CD4-positive, alpha-beta T cell (primary cell): ENCODE data around the gene SMAD3. TPM values are rescaled to one million over a fixed set of nuclear protein-coding genes. Genes with fewer than 3 reads are reported as not detected.
A peak's percentile ranks its signal among the peaks of the same experiment; 100 is the strongest.

Experiments used
- ATAC-seq: fragments of 200-7000 bp; cut with Tn5 transposase; one replicate; pipeline ENCODE4 v1.10.0; 2022; ENCODE audit warnings: mild to moderate bottlenecking; ENCODE audit not compliant: poor library complexity
- CTCF ChIA-PET: fragments of 350-600 bp; sonication (Branson Sonifier 250); formaldehyde crosslinking; loops from one replicate; lab custom pipeline; 2021; ENCODE audit warnings: antibody characterized with exemption, inconsistent platforms; lab: Charles Lee
- POLR2A ChIA-PET: fragments of 350-600 bp; sonication (Branson Sonifier 250); formaldehyde crosslinking; loops from one replicate; lab custom pipeline; 2021; ENCODE audit warnings: antibody characterized with exemption, inconsistent platforms; lab: Charles Lee
- DNase-seq, 14 experiments: peaks; one replicate each; pipeline ENCODE4 v3.0.0-alpha.2; 2013 to 2020; ENCODE audit warnings: mixed read lengths in 2 of 14
- H3K27ac ChIP-seq, 2 donors: one replicate each; pipeline versions ENCODE4 v1.5.1 to v1.7.0; 2013; ENCODE audit warnings: low read length in 2 of 2, low read depth in 1 of 2, mild to moderate bottlenecking in 1 of 2
- H3K27me3 ChIP-seq, 2 experiments: 1 replicate in 1 of 2; 2 replicates in 1 of 2; pipeline versions ENCODE4 v1.6.1 to v1.7.0; 2013; ENCODE audit warnings: low read length in 2 of 2, control low read depth in 1 of 2, mild to moderate bottlenecking in 1 of 2, moderate library complexity in 1 of 2; ENCODE audit not compliant: insufficient read depth in 2 of 2, control insufficient read depth in 1 of 2
- H3K36me3 ChIP-seq: one replicate; pipeline ENCODE4 v1.6.1; 2013; ENCODE audit warnings: low read length, control low read depth; ENCODE audit not compliant: insufficient read depth
- H3K4me1 ChIP-seq: one replicate; pipeline ENCODE4 v1.6.1; 2013; ENCODE audit warnings: low read length, control low read depth; ENCODE audit not compliant: insufficient read depth
- H3K4me3 ChIP-seq: one replicate; pipeline ENCODE4 v1.5.1; 2013; ENCODE audit warnings: mild to moderate bottlenecking, low read length, moderate library complexity
- H3K9me3 ChIP-seq, 2 experiments: 1 replicate in 1 of 2; 2 replicates in 1 of 2; pipeline versions ENCODE4 v1.6.1 to v1.7.0; 2013; ENCODE audit warnings: low read length in 2 of 2, mild to moderate bottlenecking in 2 of 2, control low read depth in 1 of 2, moderate library complexity in 1 of 2; ENCODE audit not compliant: control insufficient read depth in 1 of 2, insufficient read depth in 1 of 2
- H3K27ac Mint-ChIP-seq: one replicate; pipeline ENCODE4 v1.8.0; 2020; ENCODE audit warnings: mixed read lengths
- H3K27me3 Mint-ChIP-seq: one replicate; pipeline ENCODE4 v1.8.0; 2021; ENCODE audit warnings: mixed read lengths
- H3K36me3 Mint-ChIP-seq: one replicate; pipeline ENCODE4 v1.8.0; 2021; ENCODE audit warnings: low read depth, mixed read lengths
- H3K4me1 Mint-ChIP-seq: one replicate; pipeline ENCODE4 v1.8.0; 2021; ENCODE audit warnings: low read depth, mixed read lengths
- H3K4me3 Mint-ChIP-seq: one replicate; pipeline ENCODE4 v1.8.0; 2020; ENCODE audit warnings: mild to moderate bottlenecking, mixed read lengths
- H3K9me3 Mint-ChIP-seq: one replicate; pipeline ENCODE4 v1.8.0; 2020; ENCODE audit warnings: mixed read lengths
- intact Hi-C, 2 experiments: fragments of 100-400 bp; cut with DNase I in 1 of 2; cut with micrococcal nuclease in 1 of 2; formaldehyde crosslinking; loops; one replicate each; pipeline versions ENCODE4 v1.15.1 to v1.9.0; 2023 to 2025; cut with DNase I, micrococcal nuclease
- total RNA-seq, 174 experiments: library from RNA in 2 of 174; stranded (reverse) in 2 of 174; gene quantifications; one replicate each; pipeline ENCODE4 v1.2.3 and lab custom pipeline; 2021 to 2026
- TF ChIP-seq, protein P1 (sequence below): fragments of 200-600 bp; IDR thresholded peaks from one replicate; pipeline ENCODE4 v1.8.0; 2022; ENCODE audit warnings: antibody characterized with exemption, mild to moderate bottlenecking

Gene SMAD3
- total RNA-seq, 2 experiments from 2014 or later, result 30.0 to 31.0 TPM

DNA sequence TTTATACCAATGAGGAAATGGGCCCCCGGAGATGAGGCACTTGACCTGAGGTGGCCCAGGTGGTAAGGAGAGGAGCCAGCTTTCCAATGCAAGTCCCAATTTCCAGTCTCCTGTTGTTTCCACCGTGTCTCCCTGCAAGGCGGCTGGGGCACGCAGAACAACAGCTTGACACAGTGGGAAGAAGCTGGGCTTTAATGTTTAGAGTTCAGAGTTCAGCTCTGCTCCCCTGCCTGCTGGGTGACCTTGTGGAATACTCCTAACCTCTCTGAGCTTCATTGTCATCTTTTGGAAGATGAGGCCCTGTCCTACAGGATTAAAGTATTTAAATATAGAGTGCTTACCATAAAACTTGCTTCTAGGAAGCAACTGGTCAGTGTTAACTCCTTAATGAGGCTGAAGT lies 80.3 kb downstream of the SMAD3 start:
- ChIA-PET CTCF (no interaction called here), POLR2A (interaction anchor here (1.3 kb wide), 1 partner anchor 16 kb away, joined by 4 read pairs; no protein-coding TSS in a partner anchor)
- Histone ChIP-seq H3K9me3 (no peaks in the 10 kb centered on the region), H3K27ac (no peak overlapping the region), H3K4me3 (no peak overlapping the region), H3K4me1 (peaks cover 95% of the 10 kb centered on the region), H3K36me3 (no peaks in the 10 kb centered on the region), H3K27me3 (no peaks in the 10 kb centered on the region)
- no peak for ATAC-seq
- no peaks in the 10 kb centered on the region for H3K9me3 Mint-ChIP-seq
- TF ChIP-seq, protein P1, sequence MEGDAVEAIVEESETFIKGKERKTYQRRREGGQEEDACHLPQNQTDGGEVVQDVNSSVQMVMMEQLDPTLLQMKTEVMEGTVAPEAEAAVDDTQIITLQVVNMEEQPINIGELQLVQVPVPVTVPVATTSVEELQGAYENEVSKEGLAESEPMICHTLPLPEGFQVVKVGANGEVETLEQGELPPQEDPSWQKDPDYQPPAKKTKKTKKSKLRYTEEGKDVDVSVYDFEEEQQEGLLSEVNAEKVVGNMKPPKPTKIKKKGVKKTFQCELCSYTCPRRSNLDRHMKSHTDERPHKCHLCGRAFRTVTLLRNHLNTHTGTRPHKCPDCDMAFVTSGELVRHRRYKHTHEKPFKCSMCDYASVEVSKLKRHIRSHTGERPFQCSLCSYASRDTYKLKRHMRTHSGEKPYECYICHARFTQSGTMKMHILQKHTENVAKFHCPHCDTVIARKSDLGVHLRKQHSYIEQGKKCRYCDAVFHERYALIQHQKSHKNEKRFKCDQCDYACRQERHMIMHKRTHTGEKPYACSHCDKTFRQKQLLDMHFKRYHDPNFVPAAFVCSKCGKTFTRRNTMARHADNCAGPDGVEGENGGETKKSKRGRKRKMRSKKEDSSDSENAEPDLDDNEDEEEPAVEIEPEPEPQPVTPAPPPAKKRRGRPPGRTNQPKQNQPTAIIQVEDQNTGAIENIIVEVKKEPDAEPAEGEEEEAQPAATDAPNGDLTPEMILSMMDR, result no peak
- peaks cover 95% of the 10 kb centered on the region for H3K4me1 Mint-ChIP-seq
- no peak for DNase-seq
- peak overlapping the region; percentile 57 for H3K4me3 Mint-ChIP-seq
- H3K27me3 Mint-ChIP-seq, result no peaks in the 10 kb centered on the region
- intact Hi-C loops, result loop anchor here in 1 of 2 experiments (2.0 to 5.0 kb wide), 2 partner anchors 43 to 77 kb away; no protein-coding TSS in a partner anchor
- H3K36me3 Mint-ChIP-seq, result peaks cover 3% of the 10 kb centered on the region
- H3K27ac Mint-ChIP-seq, result peak overlapping the region; percentile 88

DNA sequence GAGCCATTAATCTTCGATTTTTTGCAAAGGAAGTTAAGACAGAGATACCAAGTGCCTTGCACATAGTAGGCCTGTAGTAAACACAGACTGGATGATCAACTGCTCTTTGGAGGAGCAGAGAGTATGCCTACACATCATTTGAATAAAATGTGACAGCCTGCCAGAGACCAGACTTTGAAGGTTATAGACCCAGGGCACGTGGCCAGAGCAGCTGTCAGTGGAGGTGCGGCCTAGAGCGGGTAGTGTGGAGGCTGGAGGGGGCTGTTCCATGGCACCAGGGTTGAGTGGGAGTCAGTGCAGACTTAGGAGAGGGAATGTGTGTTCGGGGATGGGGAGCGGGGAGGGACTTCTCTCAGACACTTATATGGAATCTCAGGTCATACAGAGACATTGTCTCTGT lies 80.8 kb downstream of the SMAD3 start:
- H3K27me3 Mint-ChIP-seq, result no peaks in the 10 kb centered on the region
- TF ChIP-seq, protein P1, result no peak
- CTCF ChIA-PET, result no interaction called here

DNA sequence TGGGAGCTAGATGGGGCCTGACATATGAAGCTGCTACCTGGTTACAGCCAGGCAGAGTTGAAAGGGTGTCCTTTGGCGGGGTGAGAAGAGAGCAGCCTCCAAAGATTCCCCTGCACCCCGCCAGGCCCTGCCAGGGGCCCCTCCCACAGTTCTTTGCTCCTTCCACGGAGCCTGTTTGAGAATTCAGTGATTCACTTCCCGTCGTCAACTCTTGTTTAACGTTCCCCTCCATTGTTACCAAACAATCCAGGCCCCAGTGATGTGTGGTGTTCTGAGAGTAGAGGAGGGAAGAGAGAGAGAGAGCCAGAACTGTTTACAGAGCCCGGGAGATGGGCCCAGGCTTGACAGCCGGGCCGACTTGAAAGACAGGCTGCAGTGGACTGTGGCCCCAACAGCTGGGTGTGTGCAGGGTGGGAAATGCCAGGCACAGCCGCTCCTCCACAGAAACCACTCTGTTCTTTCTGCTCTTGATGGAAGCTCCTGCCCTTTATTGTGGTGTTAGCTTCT lies 81.5 kb downstream of the SMAD3 start:
- POLR2A ChIA-PET, result interaction anchor here (0.8 to 2.9 kb wide), 4 partner anchors 12 to 81 kb away, joined by 4 to 19 read pairs (median 7); partner anchors contain the start of gene SMAD3
- H3K4me1 ChIP-seq, result peaks cover 86% of the 10 kb centered on the region
- TF ChIP-seq, protein P1, result no peak
- intact Hi-C loops, result loop anchor here in 1 of 2 experiments (2.0 to 5.0 kb wide), 2 partner anchors 45 to 78 kb away; no protein-coding TSS in a partner anchor
- DNase-seq (peak in 9 of 14 experiments; percentile 11 to 73 (median 46)), ATAC-seq (peak; percentile 75)
- Mint-ChIP-seq H3K4me1 (peaks cover 85% of the 10 kb centered on the region), H3K36me3 (no peaks in the 10 kb centered on the region), H3K27ac (peak overlapping the region; percentile 88), H3K9me3 (no peaks in the 10 kb centered on the region), H3K27me3 (no peaks in the 10 kb centered on the region), H3K4me3 (peak overlapping the region; percentile 52)
- no peaks in the 10 kb centered on the region for H3K9me3 ChIP-seq
- H3K4me3 ChIP-seq, result no peak overlapping the region
- no peaks in the 10 kb centered on the region for H3K36me3 ChIP-seq
- peak overlapping the region; percentile 5 to 13 for H3K27ac ChIP-seq
- H3K27me3 ChIP-seq, result no peaks in the 10 kb centered on the region
- CTCF ChIA-PET, result interaction anchor here (0.9 kb wide), 1 partner anchor 12 kb away, joined by 3 read pairs; no protein-coding TSS in a partner anchor

More for the DNA sequence above, 80.8 kb downstream of the SMAD3 start:
- peak overlapping the region; percentile 88 for H3K27ac Mint-ChIP-seq
- no peaks in the 10 kb centered on the region for H3K9me3 ChIP-seq
- no peaks in the 10 kb centered on the region for H3K36me3 ChIP-seq
- H3K36me3 Mint-ChIP-seq, result no peaks in the 10 kb centered on the region
- H3K4me3 ChIP-seq, result no peak overlapping the region
- peak overlapping the region; percentile 5 to 13 for H3K27ac ChIP-seq
- H3K9me3 Mint-ChIP-seq, result no peaks in the 10 kb centered on the region
- H3K27me3 ChIP-seq, result no peaks in the 10 kb centered on the region
- no peak for DNase-seq
- H3K4me3 Mint-ChIP-seq, result peak overlapping the region; percentile 57
- POLR2A ChIA-PET, result interaction anchor here (1.3 to 2.9 kb wide), 2 partner anchors 12 to 16 kb away, joined by 4 to 19 read pairs; no protein-coding TSS in a partner anchor
- peaks cover 91% of the 10 kb centered on the region for H3K4me1 Mint-ChIP-seq
- peaks cover 93% of the 10 kb centered on the region for H3K4me1 ChIP-seq
- ATAC-seq, result no peak
- intact Hi-C loops, result loop anchor here in 1 of 2 experiments (2.0 to 5.0 kb wide), 2 partner anchors 44 to 77 kb away; no protein-coding TSS in a partner anchor
